ACC112 (cell line): Measurements from ENCODE around the gene JAKMIP1.

Source experiments
- H2AFZ ChIP-seq: fragments of 200-600 bp; sonication (generic); one replicate; pipeline ENCODE4 v1.6.0; 2017; ENCODE audit warnings: antibody characterized with exemption, low read length; ENCODE audit not compliant: unreplicated experiment
- H3K27ac ChIP-seq: fragments of 200-600 bp; sonication (generic); 2 replicates; pipeline ENCODE4 v1.5.1; 2014; ENCODE audit warnings: low read depth, mild to moderate bottlenecking, antibody characterized with exemption, low read length, moderate library complexity
- H3K27me3 ChIP-seq: fragments of 200-600 bp; sonication (generic); 2 replicates; pipeline ENCODE4 v1.6.1; 2014; ENCODE audit warnings: mild to moderate bottlenecking, antibody characterized with exemption, low read length, moderate library complexity, mixed read lengths; ENCODE audit not compliant: insufficient read depth
- H3K36me3 ChIP-seq: fragments of 200-600 bp; sonication (generic); 2 replicates; pipeline ENCODE4 v1.6.1; 2016; ENCODE audit warnings: mild to moderate bottlenecking, antibody characterized with exemption, low read length, moderate library complexity, mixed read lengths; ENCODE audit not compliant: insufficient read depth
- H3K4me1 ChIP-seq: fragments of 200-600 bp; sonication (generic); one replicate; pipeline ENCODE4 v1.6.1; 2016; ENCODE audit warnings: low read length, mixed read lengths; ENCODE audit not compliant: insufficient read depth, unreplicated experiment, control insufficient read depth
- H3K4me3 ChIP-seq: fragments of 200-600 bp; sonication (generic); 2 replicates; pipeline ENCODE4 v1.5.1; 2014; ENCODE audit warnings: mild to moderate bottlenecking, low read depth, low read length
- H3K79me2 ChIP-seq: fragments of 200-600 bp; sonication (generic); one replicate; pipeline ENCODE4 v1.6.0; 2016; ENCODE audit warnings: low read length; ENCODE audit not compliant: control insufficient read depth, unreplicated experiment, insufficient read depth

The JAKMIP1 gene

GRCh38 chr4:6047130-6047673, 153.1 kb downstream of the JAKMIP1 start:
- H3K27me3 ChIP-seq = peaks cover 13% of the 10 kb centered on the region
- no peak overlapping the region for H3K27ac ChIP-seq
- no peak overlapping the region for H3K4me3 ChIP-seq
- no peak overlapping the region for H2AFZ ChIP-seq
- H3K4me1 ChIP-seq = no peaks in the 10 kb centered on the region
- no peaks in the 10 kb centered on the region for H3K79me2 ChIP-seq
- no peaks in the 10 kb centered on the region for H3K36me3 ChIP-seq

DNA sequence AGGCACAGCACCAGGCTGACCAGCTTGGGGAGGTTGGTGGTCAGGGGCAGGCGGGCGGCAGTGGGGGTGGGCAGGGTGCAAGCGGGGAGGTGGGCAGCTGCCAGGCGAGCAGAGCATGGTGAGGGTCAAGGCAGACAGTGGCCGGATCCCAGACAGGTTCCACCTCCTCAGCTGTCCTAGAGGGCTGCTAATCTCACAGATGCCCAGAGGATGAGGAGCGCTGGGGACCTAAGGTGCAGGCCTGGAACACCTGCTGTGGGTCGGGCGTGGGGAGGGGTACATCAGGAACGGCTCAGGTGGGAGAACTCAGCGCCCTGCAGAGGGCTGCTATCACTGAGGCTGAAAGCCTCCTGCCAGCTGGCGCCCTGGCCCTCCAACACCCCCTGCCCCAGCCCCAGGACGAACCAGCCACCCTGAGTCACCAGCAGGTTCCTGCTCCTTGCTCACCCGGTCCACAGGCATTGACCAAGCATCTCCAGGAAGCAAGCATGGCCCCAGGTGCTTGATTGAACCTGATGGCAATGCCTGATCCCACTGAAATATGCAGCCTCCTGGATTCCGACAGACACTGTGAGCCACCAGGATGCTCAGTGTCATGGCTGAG, 153.7 kb downstream of the JAKMIP1 start:
- Histone ChIP-seq H3K27ac (no peak overlapping the region), H2AFZ (no peak overlapping the region), H3K4me1 (no peaks in the 10 kb centered on the region), H3K4me3 (no peak overlapping the region), H3K36me3 (no peaks in the 10 kb centered on the region), H3K27me3 (peaks cover 10% of the 10 kb centered on the region), H3K79me2 (no peaks in the 10 kb centered on the region)

- Histone ChIP-seq H3K4me1 (no peaks in the 10 kb centered on the region), H3K36me3 (no peaks in the 10 kb centered on the region), H3K4me3 (no peak overlapping the region), H3K79me2 (no peaks in the 10 kb centered on the region), H3K27me3 (no peaks in the 10 kb centered on the region; the same call in 1 of the 2 replicates), H2AFZ (no peak overlapping the region), H3K27ac (no peak overlapping the region)
These were observed 155.5 kb downstream of the JAKMIP1 start for GRCh38 chr4:6044805-6045204.

GRCh38 chr4:6044276-6044675, 156.1 kb downstream of the JAKMIP1 start:
- no peaks in the 10 kb centered on the region for H3K36me3 ChIP-seq
- H3K4me3 ChIP-seq = no peak overlapping the region
- H3K27me3 ChIP-seq = no peaks in the 10 kb centered on the region; the same call in 1 of the 2 replicates
- no peak overlapping the region for H2AFZ ChIP-seq
- H3K4me1 ChIP-seq = no peaks in the 10 kb centered on the region
- H3K79me2 ChIP-seq = no peaks in the 10 kb centered on the region
- no peak overlapping the region for H3K27ac ChIP-seq

DNA sequence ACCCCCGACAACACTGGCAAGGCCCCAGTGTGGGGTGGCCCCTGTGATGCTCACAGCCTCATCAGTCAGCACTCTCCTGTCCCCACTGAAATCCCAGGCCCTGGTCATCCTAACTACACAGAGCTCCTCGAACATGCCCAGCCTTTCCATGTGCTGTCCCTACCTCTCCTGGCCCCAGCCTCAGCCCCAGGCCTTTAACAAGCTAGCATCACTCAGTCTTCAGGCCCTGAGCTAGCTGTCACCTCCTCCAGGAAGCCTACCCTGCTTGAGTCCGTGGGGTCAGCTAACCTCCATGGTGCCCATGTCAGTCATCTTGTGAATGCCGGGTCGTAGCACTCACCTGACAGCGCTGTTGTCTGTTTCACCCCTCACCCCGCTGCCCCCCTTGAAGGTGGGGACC, 156.5 kb downstream of the JAKMIP1 start:
- no peak overlapping the region for H3K27ac ChIP-seq
- H3K79me2 ChIP-seq = no peaks in the 10 kb centered on the region
- H3K4me1 ChIP-seq = no peaks in the 10 kb centered on the region
- H3K4me3 ChIP-seq = no peak overlapping the region
- no peaks in the 10 kb centered on the region; the same call in 1 of the 2 replicates for H3K27me3 ChIP-seq
- no peak overlapping the region for H2AFZ ChIP-seq
- H3K36me3 ChIP-seq = no peaks in the 10 kb centered on the region

GRCh38 chr4:6043188-6043587, 157.2 kb downstream of the JAKMIP1 start:
- H2AFZ ChIP-seq = no peak overlapping the region
- no peaks in the 10 kb centered on the region; the same call in 1 of the 2 replicates for H3K27me3 ChIP-seq
- H3K27ac ChIP-seq = no peak overlapping the region
- H3K4me1 ChIP-seq = no peaks in the 10 kb centered on the region
- no peaks in the 10 kb centered on the region for H3K79me2 ChIP-seq
- H3K4me3 ChIP-seq = no peak overlapping the region
- H3K36me3 ChIP-seq = no peaks in the 10 kb centered on the region

DNA sequence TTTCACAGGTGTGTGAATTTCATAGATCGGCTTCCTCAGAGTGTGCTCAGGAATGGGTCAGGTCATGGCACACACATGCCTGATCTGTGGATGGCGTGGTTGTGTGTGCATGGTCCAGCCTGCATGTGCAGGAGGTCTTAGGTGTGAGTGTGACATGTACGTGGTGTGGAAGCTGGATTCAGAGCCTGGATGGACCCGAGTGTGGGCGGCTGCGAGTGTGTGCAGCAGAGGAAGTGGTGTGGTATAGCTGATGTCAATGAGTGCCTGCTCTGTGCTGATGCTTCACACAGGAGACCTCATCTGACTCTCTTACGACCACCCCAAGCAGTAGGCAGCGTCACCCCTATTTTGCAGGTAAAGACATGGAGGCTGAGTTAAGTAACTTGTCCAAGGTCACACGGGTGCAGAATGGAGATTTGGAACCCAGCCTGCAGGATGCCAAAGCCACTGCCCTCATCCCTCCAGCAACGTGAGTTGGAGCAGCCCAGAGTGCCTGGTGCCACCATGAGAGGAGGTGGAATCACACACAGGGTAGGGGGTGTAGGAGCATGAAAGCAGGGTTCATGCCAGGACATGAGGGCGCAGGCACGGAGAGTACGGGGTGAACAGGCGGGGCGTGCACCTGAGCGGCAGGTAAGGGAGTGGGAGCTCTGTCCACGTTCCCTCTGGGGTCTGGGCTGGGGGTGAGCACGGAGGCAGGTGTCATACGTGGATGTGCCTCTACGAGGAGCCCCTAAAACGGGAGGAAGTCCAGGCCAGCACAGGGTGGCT, 157.9 kb downstream of the JAKMIP1 start:
- Histone ChIP-seq H3K27me3 (no peaks in the 10 kb centered on the region; the same call in 1 of the 2 replicates), H3K79me2 (no peaks in the 10 kb centered on the region), H3K4me3 (no peak overlapping the region), H3K27ac (no peak overlapping the region), H3K36me3 (no peaks in the 10 kb centered on the region), H3K4me1 (no peaks in the 10 kb centered on the region), H2AFZ (no peak overlapping the region)

DNA sequence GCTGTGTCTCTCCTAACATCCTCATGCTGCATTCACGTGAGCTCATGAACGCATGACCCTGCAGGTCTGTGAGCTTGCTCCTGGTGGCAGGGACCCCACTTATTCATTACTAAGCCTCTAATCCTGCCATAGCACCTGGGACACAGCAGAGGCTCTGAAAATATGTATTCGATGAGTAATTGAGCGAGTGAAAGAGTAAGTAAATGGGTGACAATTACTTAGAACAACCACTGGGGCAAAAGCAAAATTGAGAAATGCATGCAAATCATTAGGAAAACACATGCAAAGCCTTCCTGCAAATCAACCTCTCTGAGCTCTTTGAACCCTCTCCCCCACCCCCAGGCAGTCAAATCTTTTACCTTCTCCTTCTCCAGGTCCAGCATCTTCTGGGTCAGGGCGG, 158.5 kb downstream of the JAKMIP1 start:
- Histone ChIP-seq H2AFZ (no peak overlapping the region), H3K27me3 (no peaks in the 10 kb centered on the region; the same call in 1 of the 2 replicates), H3K4me1 (no peaks in the 10 kb centered on the region), H3K4me3 (no peak overlapping the region), H3K27ac (no peak overlapping the region), H3K36me3 (no peaks in the 10 kb centered on the region), H3K79me2 (no peaks in the 10 kb centered on the region)

DNA sequence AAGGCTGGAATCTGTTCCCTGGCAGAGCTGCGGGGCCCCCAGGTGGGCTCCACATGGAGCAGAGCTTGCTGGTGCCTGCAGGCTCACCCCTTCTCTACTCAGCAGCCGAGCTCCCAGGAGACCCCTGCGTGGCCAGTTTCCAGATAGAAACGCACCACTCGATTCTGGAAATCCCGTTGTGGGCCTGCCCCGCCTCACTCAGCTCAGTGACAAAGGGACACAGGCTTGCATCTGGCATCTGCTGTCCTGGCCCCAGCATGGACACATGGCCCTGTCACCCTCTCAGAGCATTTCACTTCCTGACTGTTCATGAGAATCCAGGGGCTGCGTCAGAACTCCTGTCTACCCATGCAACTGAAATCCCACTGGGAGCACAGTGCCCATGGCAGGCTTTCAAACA, 161.6 kb downstream of the JAKMIP1 start:
- Histone ChIP-seq H3K27me3 (no peaks in the 10 kb centered on the region; the same call in 1 of the 2 replicates), H3K36me3 (no peaks in the 10 kb centered on the region), H3K4me1 (no peaks in the 10 kb centered on the region), H3K27ac (no peak overlapping the region), H3K4me3 (no peak overlapping the region), H3K79me2 (no peaks in the 10 kb centered on the region), H2AFZ (no peak overlapping the region)

DNA sequence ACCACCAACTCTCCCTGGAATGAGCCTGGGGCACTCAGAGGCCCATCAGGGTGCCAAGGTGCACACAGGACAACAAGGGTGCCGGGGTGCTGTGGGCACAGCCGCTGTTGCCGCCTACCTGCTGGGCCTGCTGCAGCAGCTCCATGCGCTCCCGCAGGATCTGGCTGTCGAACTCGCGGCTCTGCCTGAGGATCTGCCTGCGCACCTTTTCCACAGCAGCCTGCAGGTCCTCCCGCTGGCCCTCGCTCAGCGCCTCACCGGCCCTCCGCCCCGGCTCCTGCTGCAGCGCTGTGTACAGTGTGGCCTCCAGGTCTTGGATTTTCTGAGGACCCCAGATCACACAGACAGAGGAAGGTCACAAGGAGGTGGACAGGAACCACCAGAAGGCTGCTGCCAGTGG, 164.6 kb downstream of the JAKMIP1 start:
- Histone ChIP-seq H3K4me3 (no peak overlapping the region), H3K36me3 (no peaks in the 10 kb centered on the region), H3K4me1 (no peaks in the 10 kb centered on the region), H3K27me3 (peaks cover 8% of the 10 kb centered on the region), H2AFZ (no peak overlapping the region), H3K27ac (no peak overlapping the region), H3K79me2 (no peaks in the 10 kb centered on the region)

DNA sequence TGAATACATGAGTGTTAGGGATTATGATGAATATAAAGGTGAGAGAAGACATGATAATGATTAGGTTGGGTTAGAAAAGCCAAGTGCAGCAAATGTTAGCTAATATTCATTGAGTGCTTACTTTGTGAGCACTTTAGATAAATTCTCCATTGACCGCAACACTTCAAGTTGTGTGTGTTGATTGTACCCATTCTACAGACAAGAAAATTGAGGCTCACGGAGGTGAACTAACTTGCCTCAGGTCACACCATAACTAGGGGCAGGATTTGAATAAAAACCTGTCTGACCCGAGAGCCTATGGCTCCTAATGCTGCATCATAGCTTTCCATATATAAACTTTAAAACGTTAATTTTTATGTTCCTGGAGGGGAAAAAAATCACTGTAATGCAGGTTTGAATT, 167.0 kb downstream of the JAKMIP1 start:
- Histone ChIP-seq H3K4me1 (no peaks in the 10 kb centered on the region), H3K79me2 (no peaks in the 10 kb centered on the region), H3K27me3 (peaks cover 24% of the 10 kb centered on the region), H3K4me3 (no peak overlapping the region), H3K27ac (no peak overlapping the region), H3K36me3 (no peaks in the 10 kb centered on the region), H2AFZ (no peak overlapping the region)
